Breast epithelium (tissue), 4 donors: ENCODE results near the gene PSMD3. TPM values are rescaled to one million over a fixed set of nuclear protein-coding genes. Genes with fewer than 3 reads are reported as not detected.
"Not testable (repeated sequence)": the region's sequence is repeated elsewhere in the genome, so short reads cannot be mapped to it uniquely, and the experiment has no call there.

Source experiments
- DNase-seq, 2 donors: peaks; one replicate each; pipeline ENCODE4 v3.0.0-alpha.2; 2019; ENCODE audit warnings: low spot score in 2 of 2
- H3K27ac ChIP-seq, 2 donors: fragments of 200-600 bp; sonication (generic) in 1 of 2; one replicate each; pipeline ENCODE4 v1.5.1; 2016 to 2019; ENCODE audit warnings: mild to moderate bottlenecking in 1 of 2
- H3K27me3 ChIP-seq, 2 donors: fragments of 200-600 bp; sonication (generic) in 1 of 2; one replicate each; pipeline versions ENCODE4 v1.5.1 to v1.6.0; 2017 to 2019; ENCODE audit warnings: control low read depth in 1 of 2, mild to moderate bottlenecking in 1 of 2
- H3K36me3 ChIP-seq: fragments of 200-600 bp; one replicate; pipeline ENCODE4 v1.5.1; 2019
- H3K4me1 ChIP-seq, 2 donors: fragments of 200-600 bp; sonication (generic); one replicate each; pipeline ENCODE4 v1.5.1; 2016 to 2019; ENCODE audit warnings: control low read depth in 1 of 2
- H3K4me3 ChIP-seq, 3 donors: fragments of 200-600 bp; sonication (generic); 1 replicate in 2 of 3; 2 replicates in 1 of 3; pipeline ENCODE4 v1.5.1; 2016 to 2019; ENCODE audit warnings: mild to moderate bottlenecking in 3 of 3, moderate library complexity in 2 of 3
- H3K9me3 ChIP-seq, 2 donors: fragments of 200-600 bp; sonication (generic) in 1 of 2; one replicate each; pipeline ENCODE4 v1.5.1; 2016 to 2019; ENCODE audit warnings: control low read depth in 1 of 2
- CTCF ChIP-seq, 3 donors: fragments of 450-650 bp; IDR thresholded peaks; one replicate each; pipeline ENCODE4 v1.5.1; 2016 to 2017; ENCODE audit warnings: antibody characterized with exemption in 3 of 3, mild to moderate bottlenecking in 3 of 3, moderate library complexity in 3 of 3
- POLR2A ChIP-seq: fragments of 450-650 bp; IDR thresholded peaks from one replicate; pipeline ENCODE4 v1.6.1; 2016; ENCODE audit warnings: antibody characterized with exemption, mild to moderate bottlenecking, moderate library complexity
- POLR2AphosphoS5 ChIP-seq, 3 donors: sonication (generic); formaldehyde crosslinking; IDR thresholded peaks; one replicate each; pipeline ENCODE4 v1.6.1; 2017; ENCODE audit warnings: antibody characterized with exemption in 3 of 3
- intact Hi-C: fragments of 100-400 bp; cut with DNase I; formaldehyde crosslinking; loops from one replicate; pipeline ENCODE4 v1.15.1; 2023; ENCODE audit warnings: low total_unique reads
- total RNA-seq, 3 donors: library from RNA; depleted of rRNA; stranded (reverse); fragments of >200 nt; gene quantifications; one replicate each; pipeline ENCODE4 v1.1.0, GENCODE V29; 2016

PSMD3 gene
- total RNA-seq, 3 donors from 2014 or later, result 79.4 to 83.0 (median 81.0) TPM

GRCh38 chr17:40005520-40005919 lies 24.9 kb downstream of the PSMD3 start:
- H3K4me3 ChIP-seq, result no peak overlapping the region
- H3K36me3 ChIP-seq, result no peaks in the 10 kb centered on the region
- no peak for DNase-seq
- H3K4me1 ChIP-seq, result no peaks in the 10 kb centered on the region
- TF ChIP-seq CTCF (IDR thresholded peaks at IDR 0.05) (no peak), POLR2A (no peak), POLR2AphosphoS5 (IDR thresholded peaks at IDR 0.05) (no peak)
- no peaks in the 10 kb centered on the region for H3K27me3 ChIP-seq
- no peaks in the 10 kb centered on the region for H3K9me3 ChIP-seq
- no peak overlapping the region for H3K27ac ChIP-seq
- intact Hi-C loops, result no loop called here

- H3K36me3 ChIP-seq, H3K4me1 ChIP-seq, H3K27me3 ChIP-seq, DNase-seq, H3K9me3 ChIP-seq, intact Hi-C loops: not testable (repeated sequence)
- Histone ChIP-seq H3K27ac (peak overlapping the region in 1 of 2 donors; percentile 65), H3K4me3 (peak overlapping the region in 1 of 3 donors; percentile 8)
Observed at GRCh38 chr17:40010946-40011500, 30.4 kb downstream of the PSMD3 start.

- DNase-seq, H3K36me3 ChIP-seq, H3K9me3 ChIP-seq, H3K27ac ChIP-seq, H3K4me3 ChIP-seq, H3K27me3 ChIP-seq, H3K4me1 ChIP-seq, intact Hi-C loops: not testable (repeated sequence)
Observed at GRCh38 chr17:40012017-40012647, 31.5 kb downstream of the PSMD3 start.

GRCh38 chr17:40014375-40014980 lies 33.9 kb downstream of the PSMD3 start:
- H3K27ac ChIP-seq, result no peak overlapping the region
- TF ChIP-seq POLR2A, result no peak
- no peak for TF ChIP-seq POLR2AphosphoS5 (IDR thresholded peaks at IDR 0.05)
- no peak for TF ChIP-seq CTCF (IDR thresholded peaks at IDR 0.05)
- no peak for DNase-seq
- no peak overlapping the region for H3K4me3 ChIP-seq
- H3K27me3 ChIP-seq, result no peaks in the 10 kb centered on the region
- H3K4me1 ChIP-seq, result peaks cover 15 to 21% of the 10 kb centered on the region in 2 donors
- H3K9me3 ChIP-seq, result no peaks in the 10 kb centered on the region
- intact Hi-C loops, result no loop called here
- no peaks in the 10 kb centered on the region for H3K36me3 ChIP-seq

- no peaks in the 10 kb centered on the region for H3K27me3 ChIP-seq
- H3K9me3 ChIP-seq, result no peaks in the 10 kb centered on the region
- no peak for TF ChIP-seq CTCF (IDR thresholded peaks at IDR 0.05)
- TF ChIP-seq POLR2AphosphoS5 (IDR thresholded peaks at IDR 0.05), result no peak
- no peak for TF ChIP-seq POLR2A
- intact Hi-C loops, result no loop called here
- peaks cover 17 to 22% of the 10 kb centered on the region in 2 donors for H3K4me1 ChIP-seq
- peak within 1 kb of the TSS in 1 of 2 donors; percentile 19 for H3K27ac ChIP-seq
- H3K4me3 ChIP-seq, result no peak within 1 kb of the TSS
- no peak for DNase-seq
- H3K36me3 ChIP-seq, result no peaks in the 10 kb centered on the region
Observed at GRCh38 chr17:40015005-40015997, 34.7 kb downstream of the PSMD3 start, which contains the start of gene CSF3. TSS of gene CSF3 (plus strand) at chr17:40015440. CDS start at chr17:40015475, 35 bp downstream.
